ENCODE results near the gene RAB27A. TPM values are rescaled to one million over a fixed set of nuclear protein-coding genes. Genes with fewer than 3 reads are reported as not detected.

The RAB27A gene
- total and polyA plus RNA-seq, 2 of the 13 experiments (the other 11 are each of a cell fraction or from before 2014, with no cell fraction given): 3.4 to 8.1 TPM

- TF ChIP-seq SIN3A (IDR thresholded peaks at IDR 0.05; ENCODE audit: borderline replicate concordance, low read depth, low read length) (peak; percentile 96), ZNF782 (CRISPR knock-in tag; IDR thresholded peaks at IDR 0.05; ENCODE audit: borderline replicate concordance) (peak; percentile 94; the same call in 1 of the 2 replicates), MXI1 (IDR thresholded peaks at IDR 0.05; ENCODE audit: borderline replicate concordance, low read depth, low read length) (peak; percentile 57; the same call in 1 of the 3 replicates), KIAA2018 (CRISPR knock-in tag; IDR thresholded peaks at IDR 0.05; ENCODE audit: borderline replicate concordance) (no peak), ZC3H4 (CRISPR knock-in tag; IDR thresholded peaks at IDR 0.05; ENCODE audit: borderline replicate concordance) (peak; percentile 66; the same call in 1 of the 2 replicates), AHDC1 (CRISPR knock-in tag; IDR thresholded peaks at IDR 0.05; ENCODE audit: borderline replicate concordance) (peak; percentile 30; the same call in 1 of the 2 replicates)
- TF ChIP-seq, protein P1, sequence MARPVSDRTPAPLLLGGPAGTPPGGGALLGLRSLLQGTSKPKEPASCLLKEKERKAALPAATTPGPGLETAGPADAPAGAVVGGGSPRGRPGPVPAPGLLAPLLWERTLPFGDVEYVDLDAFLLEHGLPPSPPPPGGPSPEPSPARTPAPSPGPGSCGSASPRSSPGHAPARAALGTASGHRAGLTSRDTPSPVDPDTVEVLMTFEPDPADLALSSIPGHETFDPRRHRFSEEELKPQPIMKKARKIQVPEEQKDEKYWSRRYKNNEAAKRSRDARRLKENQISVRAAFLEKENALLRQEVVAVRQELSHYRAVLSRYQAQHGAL (CRISPR knock-in tag; IDR thresholded peaks at IDR 0.05; ENCODE audit: not compliant biosample characterization): no peak
- TF ChIP-seq, protein P2, sequence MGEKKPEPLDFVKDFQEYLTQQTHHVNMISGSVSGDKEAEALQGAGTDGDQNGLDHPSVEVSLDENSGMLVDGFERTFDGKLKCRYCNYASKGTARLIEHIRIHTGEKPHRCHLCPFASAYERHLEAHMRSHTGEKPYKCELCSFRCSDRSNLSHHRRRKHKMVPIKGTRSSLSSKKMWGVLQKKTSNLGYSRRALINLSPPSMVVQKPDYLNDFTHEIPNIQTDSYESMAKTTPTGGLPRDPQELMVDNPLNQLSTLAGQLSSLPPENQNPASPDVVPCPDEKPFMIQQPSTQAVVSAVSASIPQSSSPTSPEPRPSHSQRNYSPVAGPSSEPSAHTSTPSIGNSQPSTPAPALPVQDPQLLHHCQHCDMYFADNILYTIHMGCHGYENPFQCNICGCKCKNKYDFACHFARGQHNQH (CRISPR knock-in tag; IDR thresholded peaks at IDR 0.05): peak; percentile 86
Observed at GRCh38 chr15:55318588-55319494, 29.2 kb upstream of the RAB27A start, which contains the start of the genes PIGB and PIGBOS1 (continued).
